HepG2 (cell line): ENCODE measurements around the gene CEBPE. TPM values are rescaled to one million over a fixed set of nuclear protein-coding genes. Genes with fewer than 3 reads are reported as not detected.

Experiments
- DZIP1 ChIP-seq: sonication (generic); formaldehyde crosslinking; IDR thresholded peaks from 2 replicates; pipeline ENCODE4 v1.5.0; 2020; ENCODE audit warnings: mild to moderate bottlenecking, missing genetic modification reagents
- EP300 ChIP-seq, 3 experiments: sonication (generic) in 1 of 3; formaldehyde crosslinking in 1 of 3; IDR thresholded peaks; 2 replicates each; pipeline versions ENCODE4 v1.5.1 to v1.6.1; 2011 to 2020; ENCODE audit warnings: low read depth in 2 of 3, low read length in 2 of 3, borderline replicate concordance in 1 of 3, improper control_type of control experiment in 1 of 3, mild to moderate bottlenecking in 1 of 3, missing genetic modification reagents in 1 of 3, moderate library complexity in 1 of 3
- FOXO1 ChIP-seq: sonication (generic); formaldehyde crosslinking; IDR thresholded peaks from 2 replicates; pipeline ENCODE4 v1.4.0; 2020; ENCODE audit warnings: missing genetic modification reagents
- KAT2B ChIP-seq: fragments of 150-350 bp; IDR thresholded peaks from 2 replicates; pipeline ENCODE4 v1.6.1; 2014; ENCODE audit warnings: low read depth, low read length, borderline replicate concordance
- MAFG ChIP-seq: sonication (generic); formaldehyde crosslinking; IDR thresholded peaks from 2 replicates; pipeline ENCODE4 v1.5.1; 2020; ENCODE audit warnings: mild to moderate bottlenecking, missing genetic modification reagents
- NFAT5 ChIP-seq: sonication (generic); formaldehyde crosslinking; IDR thresholded peaks from 2 replicates; pipeline ENCODE4 v1.4.0; 2020; ENCODE audit warnings: missing genetic modification reagents
- SOX5 ChIP-seq: IDR thresholded peaks from 2 replicates; pipeline ENCODE4 v1.6.1; 2016; ENCODE audit warnings: borderline replicate concordance
- SYNCRIP ChIP-seq: fragments of 200-400 bp; formaldehyde crosslinking; IDR thresholded peaks from 2 replicates; pipeline ENCODE4 v1.6.1; 2018; ENCODE audit warnings: mild to moderate bottlenecking, low read depth, low read length; ENCODE audit not compliant: insufficient read depth
- TCF12 ChIP-seq, 2 experiments: fragments of 450-650 bp in 1 of 2; sonication (generic) in 1 of 2; formaldehyde crosslinking in 1 of 2; IDR thresholded peaks; 2 replicates each; pipeline versions ENCODE4 v1.6.1 to v1.8.0; 2017 to 2022; ENCODE audit warnings: antibody characterized with exemption in 1 of 2, mild to moderate bottlenecking in 1 of 2, missing genetic modification reagents in 1 of 2, moderate library complexity in 1 of 2
- TEF ChIP-seq: sonication (generic); formaldehyde crosslinking; IDR thresholded peaks from 2 replicates; pipeline ENCODE4 v1.5.0; 2020; ENCODE audit warnings: missing genetic modification reagents
- U2AF2 ChIP-seq: fragments of 200-400 bp; formaldehyde crosslinking; IDR thresholded peaks from 2 replicates; pipeline ENCODE4 v1.6.1; 2017; ENCODE audit warnings: low read depth, mild to moderate bottlenecking, low read length
- XRCC5 ChIP-seq: fragments of 200-400 bp; formaldehyde crosslinking; optimal IDR thresholded peaks from 2 replicates; pipeline ENCODE3; 2017; ENCODE audit warnings: mild to moderate bottlenecking, low read length
- ZNF138 ChIP-seq: sonication (generic); formaldehyde crosslinking; IDR thresholded peaks from 2 replicates; pipeline ENCODE4 v1.5.0; 2020; ENCODE audit warnings: mild to moderate bottlenecking, low read depth, missing genetic modification reagents
- ZNF569 ChIP-seq: sonication (generic); formaldehyde crosslinking; IDR thresholded peaks from 2 replicates; pipeline ENCODE4 v1.5.0; 2020; ENCODE audit warnings: mild to moderate bottlenecking, missing genetic modification reagents, moderate library complexity, borderline replicate concordance
- ZNF775 ChIP-seq: sonication (generic); formaldehyde crosslinking; IDR thresholded peaks from 2 replicates; pipeline ENCODE4 v1.4.0; 2020; ENCODE audit warnings: missing genetic modification reagents, mild to moderate bottlenecking, moderate library complexity, borderline replicate concordance
- ZNF788 ChIP-seq: sonication (generic); formaldehyde crosslinking; IDR thresholded peaks from 2 replicates; pipeline ENCODE4 v1.5.0; 2020; ENCODE audit warnings: mild to moderate bottlenecking, missing genetic modification reagents, borderline replicate concordance
- ZNF800 ChIP-seq: sonication (generic); formaldehyde crosslinking; IDR thresholded peaks from 2 replicates; pipeline ENCODE4 v1.4.0; 2020; ENCODE audit warnings: missing genetic modification reagents
- polyA plus RNA-seq, 8 experiments: library from polyadenylated mRNA; depleted of rRNA in 3 of 8; stranded (reverse) in 7 of 8; unstranded in 1 of 8; fragments of >200 nt; fragmentation: Illumina TruSeq in 4 of 8; extraction: Trizol in 4 of 8; gene quantifications; 2 replicates each; pipeline versions ENCODE4 v1.2.1 to v1.2.3, GENCODE V29; 2011 to 2016; ENCODE audit warnings: low read depth in 4 of 8, missing spikeins in 1 of 8, mixed read lengths in 1 of 8; ENCODE audit not compliant: insufficient read depth in 1 of 8
- total RNA-seq, 5 experiments: library from RNA; depleted of rRNA; stranded (reverse); fragments of >200 nt; fragmentation: Illumina TruSeq; extraction: Trizol; gene quantifications; 2 replicates each; pipeline ENCODE4 v1.2.3, GENCODE V29; 2016; ENCODE audit warnings: low read depth in 1 of 5

Gene CEBPE
- total and polyA plus RNA-seq, 2 of the 13 experiments (the other 11 are each of a cell fraction or from before 2014, with no cell fraction given): 0.09 to 0.11 TPM

GRCh38 chr14:23094666-23095195 lies 24.3 kb downstream of the CEBPE start, which contains the start of gene ACIN1 (continued):
- TF ChIP-seq ZNF800 (peak; percentile 81; the same call in 1 of the 2 replicates), U2AF2 (no peak), KAT2B (no peak), MAFG (CRISPR knock-in tag) (no peak), ZNF138 (CRISPR knock-in tag) (peak; percentile 99), TEF (peak; percentile 86; the same call in 1 of the 2 replicates), FOXO1 (CRISPR knock-in tag) (peak; percentile 84), ZNF788 (CRISPR knock-in tag) (peak; percentile 97; the same call in 1 of the 2 replicates), NFAT5 (CRISPR knock-in tag) (peak; percentile 85), ZNF775 (CRISPR knock-in tag) (peak; percentile 94; the same call in 1 of the 2 replicates), SOX5 (peak; percentile 27), DZIP1 (CRISPR knock-in tag) (peak; percentile 89; the same call in 1 of the 2 replicates), ZNF569 (CRISPR knock-in tag) (peak; percentile 87; the same call in 1 of the 2 replicates), EP300 (IDR thresholded peaks at IDR 0.05; ENCODE audit: low read depth in 2 of 2, low read length in 2 of 2) (0 out of 4 replicates have a peak, but pooled peaks of 1 of the 2 experiments have one; percentile 8), EP300 (CRISPR knock-in tag; IDR thresholded peaks at IDR 0.05; ENCODE audit: borderline replicate concordance) (no peak; the same call in none of the 2 replicates), TCF12 (IDR thresholded peaks at IDR 0.05) (no peak), TCF12 (CRISPR knock-in tag; IDR thresholded peaks at IDR 0.05) (peak; percentile 89; the same call in 1 of the 2 replicates), XRCC5 (peak; percentile 78), SYNCRIP (no peak)
